Transverse colon (tissue), 4 donors: ENCODE measurements around the gene IL13RA2.

Experiments used
- CTCF ChIP-seq, 5 experiments: fragments of 200-600 bp in 3 of 5; fragments of 450-650 bp in 2 of 5; sonication (generic) in 3 of 5; IDR thresholded peaks; 1 replicate in 2 of 5; 2 replicates in 3 of 5; pipeline ENCODE4 v1.5.1; 2016 to 2017; ENCODE audit warnings: antibody characterized with exemption in 5 of 5, inconsistent platforms in 3 of 5, mild to moderate bottlenecking in 2 of 5, moderate library complexity in 1 of 5
- POLR2A ChIP-seq: fragments of 450-650 bp; IDR thresholded peaks from one replicate; pipeline ENCODE4 v1.6.1; 2016; ENCODE audit warnings: antibody characterized with exemption, mild to moderate bottlenecking, moderate library complexity
- POLR2AphosphoS5 ChIP-seq, 3 donors: sonication (generic); formaldehyde crosslinking; IDR thresholded peaks; one replicate each; pipeline ENCODE4 v1.6.1; 2016; ENCODE audit warnings: antibody characterized with exemption in 3 of 3

- TF ChIP-seq CTCF (IDR thresholded peaks at IDR 0.05) (peak in 1 of 5 experiments; percentile 10), POLR2A (no peak), POLR2AphosphoS5 (IDR thresholded peaks at IDR 0.05) (no peak)
Observed at GRCh38 chrX:115029869-115030570, 12.6 kb upstream of the IL13RA2 start.
